ENCODE measurements around the gene POLH.
"Not testable (repeated sequence)": the region's sequence is repeated elsewhere in the genome, so short reads cannot be mapped to it uniquely, and the experiment has no call there.

GRCh38 chr6:43557620-43558019, 18.4 kb upstream of the POLH start:
- TF ChIP-seq CTCF (IDR thresholded peaks at IDR 0.05; ENCODE audit: poor library complexity); EZH2 (IDR thresholded peaks at IDR 0.05; ENCODE audit: borderline replicate concordance): not testable (repeated sequence)

Measured in hepatocyte (in vitro differentiated cells).